Measurements from ENCODE around the gene FKTN.

Gene FKTN

DNA sequence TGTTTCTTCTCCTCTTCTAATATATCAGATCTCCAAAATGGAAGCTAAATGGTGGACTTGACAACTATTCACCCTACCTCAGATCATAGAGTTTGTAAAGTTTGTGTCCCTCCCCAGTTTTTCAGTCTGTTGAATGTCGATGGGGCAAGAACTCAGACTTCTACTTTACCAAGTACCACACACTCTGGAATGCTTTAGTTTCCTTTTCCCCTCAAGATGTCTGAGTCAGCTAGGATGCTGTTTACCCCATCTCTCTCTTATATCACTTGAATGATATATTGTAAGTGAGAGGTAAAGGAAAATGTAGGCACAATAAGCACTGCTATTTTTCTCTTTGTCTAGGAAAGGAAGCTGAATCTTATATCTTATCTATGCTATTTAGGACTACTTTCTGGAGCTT, 78.4 kb downstream of the FKTN start:
- in situ Hi-C loops (cut with HindIII; ENCODE audit: low sequenced_read_pairs): no loop called here
- DNase-seq (ENCODE audit: low read depth, low spot score): no peak
- TF ChIP-seq, protein P1, sequence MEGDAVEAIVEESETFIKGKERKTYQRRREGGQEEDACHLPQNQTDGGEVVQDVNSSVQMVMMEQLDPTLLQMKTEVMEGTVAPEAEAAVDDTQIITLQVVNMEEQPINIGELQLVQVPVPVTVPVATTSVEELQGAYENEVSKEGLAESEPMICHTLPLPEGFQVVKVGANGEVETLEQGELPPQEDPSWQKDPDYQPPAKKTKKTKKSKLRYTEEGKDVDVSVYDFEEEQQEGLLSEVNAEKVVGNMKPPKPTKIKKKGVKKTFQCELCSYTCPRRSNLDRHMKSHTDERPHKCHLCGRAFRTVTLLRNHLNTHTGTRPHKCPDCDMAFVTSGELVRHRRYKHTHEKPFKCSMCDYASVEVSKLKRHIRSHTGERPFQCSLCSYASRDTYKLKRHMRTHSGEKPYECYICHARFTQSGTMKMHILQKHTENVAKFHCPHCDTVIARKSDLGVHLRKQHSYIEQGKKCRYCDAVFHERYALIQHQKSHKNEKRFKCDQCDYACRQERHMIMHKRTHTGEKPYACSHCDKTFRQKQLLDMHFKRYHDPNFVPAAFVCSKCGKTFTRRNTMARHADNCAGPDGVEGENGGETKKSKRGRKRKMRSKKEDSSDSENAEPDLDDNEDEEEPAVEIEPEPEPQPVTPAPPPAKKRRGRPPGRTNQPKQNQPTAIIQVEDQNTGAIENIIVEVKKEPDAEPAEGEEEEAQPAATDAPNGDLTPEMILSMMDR (IDR thresholded peaks at IDR 0.05; ENCODE audit: low read depth, low read length): no peak
- H3K4me3 ChIP-seq (ENCODE audit: low read depth, low read length): no peak overlapping the region

DNA sequence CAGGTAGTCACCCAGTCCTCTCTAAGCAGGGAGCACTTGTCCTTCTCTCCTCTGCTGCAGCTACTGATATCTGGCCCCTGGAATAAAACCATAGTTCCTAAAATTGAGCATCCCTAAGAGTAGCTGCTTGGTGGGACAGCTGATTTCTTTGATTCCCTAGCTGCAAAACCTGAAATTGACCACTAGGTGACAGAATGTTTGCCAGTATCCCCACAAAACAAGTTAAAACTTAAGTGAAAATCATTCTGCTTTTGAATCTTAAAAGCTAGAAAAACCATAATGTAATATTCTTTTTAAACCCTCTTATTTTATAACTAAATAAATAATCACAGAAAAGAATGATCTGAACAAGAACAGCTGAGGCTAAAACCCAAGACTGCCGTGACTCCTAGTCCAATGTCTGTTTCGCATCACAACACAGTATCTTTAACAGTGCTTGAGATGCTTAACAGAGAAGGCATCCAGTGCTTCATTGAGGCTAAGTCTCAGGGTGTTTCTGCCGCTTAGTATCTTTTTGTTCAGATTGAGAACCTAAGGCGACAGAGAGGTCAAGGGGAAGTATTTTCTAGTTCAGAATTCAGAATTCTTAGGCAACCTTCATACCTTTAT, 80.0 kb downstream of the FKTN start:
- no peak overlapping the region for H3K4me3 ChIP-seq (ENCODE audit: low read depth, low read length)
- in situ Hi-C loops (cut with HindIII; ENCODE audit: low sequenced_read_pairs): no loop called here
- no peak for DNase-seq (ENCODE audit: low read depth, low spot score)
- TF ChIP-seq, protein P1 (IDR thresholded peaks at IDR 0.05; ENCODE audit: low read depth, low read length): peak; percentile 56

GRCh38 chr9:105639936-105640335, 82.0 kb downstream of the FKTN start:
- no peak for DNase-seq (ENCODE audit: low read depth, low spot score)
- in situ Hi-C loops (cut with HindIII; ENCODE audit: low sequenced_read_pairs): no loop called here
- TF ChIP-seq, protein P1 (IDR thresholded peaks at IDR 0.05; ENCODE audit: low read depth, low read length): no peak
- H3K4me3 ChIP-seq (ENCODE audit: low read depth, low read length): no peak overlapping the region

GRCh38 chr9:105643795-105644194, 85.9 kb downstream of the FKTN start:
- in situ Hi-C loops (cut with HindIII; ENCODE audit: low sequenced_read_pairs): no loop called here
- DNase-seq (ENCODE audit: low read depth, low spot score): no peak
- no peak overlapping the region for H3K4me3 ChIP-seq (ENCODE audit: low read depth, low read length)
- TF ChIP-seq, protein P1 (IDR thresholded peaks at IDR 0.05; ENCODE audit: low read depth, low read length): no peak

DNA sequence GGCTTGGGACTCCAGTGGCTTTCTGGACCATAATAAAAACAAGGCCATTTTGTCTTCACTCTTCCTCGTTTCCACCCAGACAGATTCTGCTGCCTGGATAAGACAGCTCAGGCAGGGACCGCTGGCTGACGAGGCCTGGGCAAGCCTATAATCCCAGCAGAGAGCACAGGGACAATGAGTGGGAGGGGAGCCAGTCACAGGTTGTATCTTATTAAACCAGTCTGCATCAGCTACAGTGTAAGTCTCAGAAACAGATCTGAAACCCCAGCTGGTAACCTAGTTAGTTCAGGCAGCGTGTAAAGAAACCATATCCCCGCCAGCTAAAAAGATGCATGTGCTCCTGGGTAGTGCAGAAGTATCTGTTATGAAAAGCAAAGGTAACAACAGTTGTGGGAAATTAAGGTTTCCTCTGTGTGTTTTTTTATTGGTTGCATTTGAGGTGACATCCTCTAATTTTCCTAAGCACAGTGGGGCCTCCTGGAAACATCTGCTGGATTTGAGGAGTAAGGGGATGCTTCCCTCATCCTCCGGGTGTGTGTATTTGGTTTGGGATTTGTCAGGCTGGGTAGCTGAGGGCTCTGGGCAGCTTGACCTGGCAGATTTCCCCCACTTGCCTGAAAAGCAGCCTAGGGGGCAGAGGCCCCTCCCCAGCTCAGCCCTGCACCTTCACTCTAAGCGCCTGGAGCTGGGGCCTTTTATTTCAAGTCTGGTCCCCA, 89.1 kb downstream of the FKTN start:
- H3K4me3 ChIP-seq (ENCODE audit: low read depth, low read length): no peak overlapping the region
- TF ChIP-seq, protein P1 (IDR thresholded peaks at IDR 0.05; ENCODE audit: low read depth, low read length): no peak
- DNase-seq (ENCODE audit: low read depth, low spot score): no peak
- in situ Hi-C loops (cut with HindIII; ENCODE audit: low sequenced_read_pairs): no loop called here

- H3K4me3 ChIP-seq (ENCODE audit: low read depth, low read length): no peak overlapping the region
- no peak for DNase-seq (ENCODE audit: low read depth, low spot score)
Measured at GRCh38 chr9:105647595-105648349, 89.8 kb downstream of the FKTN start.

More at GRCh38 chr9:105647595-105648349, 89.8 kb downstream of the FKTN start:
- in situ Hi-C loops (cut with HindIII; ENCODE audit: low sequenced_read_pairs): no loop called here
- TF ChIP-seq, protein P1 (IDR thresholded peaks at IDR 0.05; ENCODE audit: low read depth, low read length): no peak
